Activated CD8-positive, alpha-beta T cell treated with anti-CD3 and anti-CD28 coated beads for 36 hours (primary cell): ENCODE measurements around the gene DSE. TPM values are rescaled to one million over a fixed set of nuclear protein-coding genes. Genes with fewer than 3 reads are reported as not detected.

Experiments used
- ATAC-seq: fragments of 200-7000 bp; cut with Tn5 transposase; one replicate; pipeline ENCODE4 v1.10.0; 2021; ENCODE audit warnings: mild to moderate bottlenecking, moderate library complexity
- CTCF ChIA-PET: fragments of 350-600 bp; sonication (Branson Sonifier 250); formaldehyde crosslinking; loops from one replicate; lab custom pipeline; 2021; ENCODE audit warnings: antibody characterized with exemption; lab: Charles Lee
- POLR2A ChIA-PET: fragments of 350-600 bp; sonication (Branson Sonifier 250); formaldehyde crosslinking; loops from one replicate; lab custom pipeline; 2021; ENCODE audit warnings: antibody characterized with exemption; lab: Charles Lee
- DNase-seq: peaks from one replicate; pipeline ENCODE4 v3.0.0-alpha.2; 2020
- H3K27ac Mint-ChIP-seq: one replicate; pipeline ENCODE4 v1.8.0; 2021; ENCODE audit warnings: mild to moderate bottlenecking, mixed read lengths
- H3K27me3 Mint-ChIP-seq: one replicate; pipeline ENCODE4 v1.8.0; 2021; ENCODE audit warnings: mixed read lengths
- H3K36me3 Mint-ChIP-seq: one replicate; pipeline ENCODE4 v1.8.0; 2021; ENCODE audit warnings: low read depth, mixed read lengths
- H3K4me1 Mint-ChIP-seq: one replicate; pipeline ENCODE4 v1.8.0; 2021; ENCODE audit warnings: low read depth, mixed read lengths
- H3K4me3 Mint-ChIP-seq: one replicate; pipeline ENCODE4 v1.8.0; 2021; ENCODE audit warnings: mild to moderate bottlenecking, moderate library complexity, mixed read lengths
- H3K9me3 Mint-ChIP-seq: one replicate; pipeline ENCODE4 v1.8.0; 2021; ENCODE audit warnings: mixed read lengths
- CTCF ChIP-seq: fragments of 200-600 bp; IDR thresholded peaks from one replicate; pipeline ENCODE4 v1.8.0; 2022; ENCODE audit warnings: antibody characterized with exemption, mild to moderate bottlenecking
- intact Hi-C: fragments of 100-400 bp; cut with micrococcal nuclease; formaldehyde crosslinking; loops from one replicate; pipeline ENCODE4 v1.10.0; 2022
- total RNA-seq, 2 experiments: library from RNA; stranded (reverse); gene quantifications; one replicate each; pipeline ENCODE4 v1.2.3, GENCODE V29; 2021

Gene DSE
- total RNA-seq, 2 experiments from 2014 or later = 5.3 to 5.4 TPM

- intact Hi-C loops = no loop called here
- Mint-ChIP-seq H3K4me3 (no peak overlapping the region), H3K9me3 (no peaks in the 10 kb centered on the region)
Measured at GRCh38 chr6:116385459-116385802, 14.7 kb downstream of the DSE start.

GRCh38 chr6:116385921-116386320 is 15.2 kb downstream of the DSE start:
- H3K4me1 Mint-ChIP-seq = peaks cover 12% of the 10 kb centered on the region
- H3K27me3 Mint-ChIP-seq = no peaks in the 10 kb centered on the region
- ATAC-seq (no peak), DNase-seq (no peak)
- intact Hi-C loops = no loop called here
- no peaks in the 10 kb centered on the region for H3K36me3 Mint-ChIP-seq
- POLR2A ChIA-PET = no interaction called here
- CTCF ChIA-PET = no interaction called here
- no peaks in the 10 kb centered on the region for H3K9me3 Mint-ChIP-seq
- no peak overlapping the region for H3K4me3 Mint-ChIP-seq
- H3K27ac Mint-ChIP-seq = no peak overlapping the region
- no peak for TF ChIP-seq CTCF

More at GRCh38 chr6:116385459-116385802, 14.7 kb downstream of the DSE start:
- DNase-seq = no peak
- no peak for TF ChIP-seq CTCF
- Mint-ChIP-seq H3K27ac (no peak overlapping the region), H3K4me1 (peaks cover 12% of the 10 kb centered on the region), H3K27me3 (no peaks in the 10 kb centered on the region), H3K36me3 (no peaks in the 10 kb centered on the region)
- ChIA-PET POLR2A (no interaction called here), CTCF (no interaction called here)
- no peak for ATAC-seq

GRCh38 chr6:116386581-116387299 is 16.0 kb downstream of the DSE start:
- peak; percentile 4 for DNase-seq
- no peaks in the 10 kb centered on the region for H3K9me3 Mint-ChIP-seq
- no peak for TF ChIP-seq CTCF
- H3K27me3 Mint-ChIP-seq = no peaks in the 10 kb centered on the region
- H3K4me1 Mint-ChIP-seq = peaks cover 12% of the 10 kb centered on the region
- intact Hi-C loops = no loop called here
- H3K27ac Mint-ChIP-seq = no peak overlapping the region
- CTCF ChIA-PET = interaction anchor here (1.1 kb wide), 1 partner anchor 174 kb away, joined by 3 read pairs; no protein-coding TSS in a partner anchor
- no peaks in the 10 kb centered on the region for H3K36me3 Mint-ChIP-seq
- ATAC-seq = peak; percentile 40
- POLR2A ChIA-PET = no interaction called here
- H3K4me3 Mint-ChIP-seq = no peak overlapping the region

GRCh38 chr6:116387374-116387773 is 16.6 kb downstream of the DSE start:
- H3K27ac Mint-ChIP-seq = no peak overlapping the region
- H3K4me1 Mint-ChIP-seq = peaks cover 17% of the 10 kb centered on the region
- H3K36me3 Mint-ChIP-seq = no peaks in the 10 kb centered on the region
- no peaks in the 10 kb centered on the region for H3K27me3 Mint-ChIP-seq
- ChIA-PET POLR2A (no interaction called here), CTCF (interaction anchor here (1.1 kb wide), 1 partner anchor 174 kb away, joined by 3 read pairs; no protein-coding TSS in a partner anchor)
- H3K4me3 Mint-ChIP-seq = no peak overlapping the region
- no peaks in the 10 kb centered on the region for H3K9me3 Mint-ChIP-seq
- TF ChIP-seq CTCF = no peak
- intact Hi-C loops = no loop called here
- ATAC-seq = peak; percentile 63
- DNase-seq = peak; percentile 12

GRCh38 chr6:116388924-116389323 is 18.2 kb downstream of the DSE start:
- CTCF ChIA-PET = interaction anchor here (2.8 kb wide), 1 partner anchor 101 kb away, joined by 7 read pairs; no protein-coding TSS in a partner anchor
- POLR2A ChIA-PET = no interaction called here
- H3K4me3 Mint-ChIP-seq = no peak overlapping the region
- DNase-seq (no peak), ATAC-seq (no peak)
- no peak overlapping the region for H3K27ac Mint-ChIP-seq
- H3K36me3 Mint-ChIP-seq = no peaks in the 10 kb centered on the region
- no peak for TF ChIP-seq CTCF
- H3K4me1 Mint-ChIP-seq = peaks cover 31% of the 10 kb centered on the region
- no peaks in the 10 kb centered on the region for H3K27me3 Mint-ChIP-seq
- H3K9me3 Mint-ChIP-seq = no peaks in the 10 kb centered on the region
- intact Hi-C loops = no loop called here
